Left forelimb (tissue), 1 donor: ENCODE measurements around the gene MVB12B.

Experiments used
- DNase-seq: peaks from one replicate; pipeline ENCODE4 v3.0.0-alpha.2; 2018; ENCODE audit warnings: low spot score

The MVB12B gene

GRCh38 chr9:126429190-126429589, 102.6 kb downstream of the MVB12B start:
- DNase-seq = peak; percentile 8

DNA sequence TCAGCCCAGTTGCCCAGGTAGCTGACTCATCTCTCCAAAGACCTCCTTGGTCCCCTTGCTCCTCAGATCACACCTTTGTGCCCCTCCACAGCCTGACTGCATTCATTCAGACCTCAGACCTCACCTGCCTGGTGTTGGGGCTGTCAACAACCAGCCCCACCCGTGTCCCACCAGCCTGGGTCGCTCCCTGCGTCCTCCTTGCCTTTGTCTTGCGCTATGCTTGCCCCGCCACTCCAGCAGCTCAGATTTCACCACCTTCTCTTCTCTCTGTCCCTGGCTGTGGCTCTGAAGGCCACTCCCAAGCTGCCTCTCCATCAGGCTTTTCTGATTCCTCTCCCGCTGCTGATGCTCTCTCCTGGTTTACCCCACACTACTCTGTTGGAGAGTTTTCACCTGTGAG, 103.5 kb downstream of the MVB12B start:
- DNase-seq = no peak

GRCh38 chr9:126431077-126431742, 104.6 kb downstream of the MVB12B start:
- peak; percentile 6 for DNase-seq

DNA sequence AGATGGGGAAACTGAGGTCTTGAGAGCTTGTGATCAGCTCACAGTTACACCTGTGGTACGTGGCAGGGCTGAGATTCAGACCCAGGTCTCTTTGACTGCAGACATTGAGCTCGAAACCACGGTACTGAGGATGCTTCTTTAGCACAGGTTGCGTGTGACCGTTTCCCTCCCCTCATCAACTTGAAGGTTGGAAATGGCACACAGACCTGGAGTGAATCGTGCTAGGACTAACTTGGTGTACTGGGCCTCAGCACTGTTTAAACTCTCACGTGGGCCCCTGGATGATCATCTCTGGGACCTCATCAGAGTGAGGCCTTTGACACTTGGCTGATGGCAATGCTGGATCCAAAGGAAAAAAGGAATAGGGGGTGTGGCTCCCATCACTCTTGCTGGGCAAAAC, 106.0 kb downstream of the MVB12B start:
- no peak for DNase-seq

DNA sequence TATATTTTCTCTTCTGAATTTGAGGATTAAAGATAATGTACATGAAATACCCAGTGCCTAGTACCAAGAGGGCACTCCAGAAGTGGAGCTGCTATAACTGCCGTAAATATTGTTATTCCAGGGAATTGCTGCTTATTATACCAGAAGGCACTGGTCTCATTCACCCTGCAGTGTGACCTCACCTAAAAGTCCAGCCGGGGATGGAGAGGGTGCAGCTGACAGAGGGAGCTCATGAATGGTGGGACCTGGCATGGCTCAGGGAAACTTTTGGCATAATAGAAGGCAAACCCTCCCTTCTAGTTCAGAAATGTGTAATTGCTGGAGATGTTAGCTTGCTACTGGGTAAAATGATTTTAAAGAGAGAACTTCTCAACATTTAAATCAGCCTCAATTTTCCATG, 108.5 kb downstream of the MVB12B start:
- DNase-seq = peak; percentile 20

DNA sequence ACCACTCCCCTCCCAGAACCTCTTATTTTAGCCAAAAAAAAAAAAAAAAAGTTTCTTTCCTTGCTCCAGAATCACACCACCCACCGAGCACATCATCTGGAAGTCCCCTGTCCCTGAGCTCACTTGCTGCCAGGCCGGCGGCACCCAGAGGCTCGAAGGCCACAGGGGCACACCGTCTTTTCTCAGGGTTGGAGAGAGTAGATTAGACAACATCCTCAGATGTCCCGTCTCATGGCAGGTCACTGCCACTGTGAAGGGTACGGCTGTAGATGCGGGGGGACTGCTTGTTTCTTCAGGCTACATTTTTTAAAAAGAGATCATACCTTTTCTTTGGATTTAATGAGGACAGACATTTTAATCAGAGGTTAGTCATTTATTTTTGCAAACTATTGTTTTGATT, 109.0 kb downstream of the MVB12B start:
- peak; percentile 22 for DNase-seq

GRCh38 chr9:126436545-126437267, 110.1 kb downstream of the MVB12B start:
- DNase-seq = peak; percentile 34

GRCh38 chr9:126437268-126437666, 110.6 kb downstream of the MVB12B start:
- DNase-seq = no peak

DNA sequence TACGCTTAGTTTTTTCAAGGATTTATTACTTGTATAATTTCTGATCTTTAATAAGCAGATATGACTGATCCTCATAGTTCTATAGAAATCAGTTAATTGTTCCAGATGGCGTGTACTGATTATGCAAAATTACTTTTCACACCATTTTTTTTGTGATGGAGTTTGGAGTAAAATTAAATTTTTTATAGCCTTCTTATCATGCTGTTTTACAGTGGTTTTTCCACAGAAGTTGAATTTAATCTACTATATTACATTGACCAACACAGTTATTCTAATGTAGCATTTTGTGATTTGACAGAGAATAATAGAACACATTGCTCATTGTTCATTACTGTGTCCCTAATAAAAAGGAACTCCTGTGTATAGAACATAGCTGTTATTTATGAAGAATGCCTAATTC, 111.1 kb downstream of the MVB12B start:
- no peak for DNase-seq

DNA sequence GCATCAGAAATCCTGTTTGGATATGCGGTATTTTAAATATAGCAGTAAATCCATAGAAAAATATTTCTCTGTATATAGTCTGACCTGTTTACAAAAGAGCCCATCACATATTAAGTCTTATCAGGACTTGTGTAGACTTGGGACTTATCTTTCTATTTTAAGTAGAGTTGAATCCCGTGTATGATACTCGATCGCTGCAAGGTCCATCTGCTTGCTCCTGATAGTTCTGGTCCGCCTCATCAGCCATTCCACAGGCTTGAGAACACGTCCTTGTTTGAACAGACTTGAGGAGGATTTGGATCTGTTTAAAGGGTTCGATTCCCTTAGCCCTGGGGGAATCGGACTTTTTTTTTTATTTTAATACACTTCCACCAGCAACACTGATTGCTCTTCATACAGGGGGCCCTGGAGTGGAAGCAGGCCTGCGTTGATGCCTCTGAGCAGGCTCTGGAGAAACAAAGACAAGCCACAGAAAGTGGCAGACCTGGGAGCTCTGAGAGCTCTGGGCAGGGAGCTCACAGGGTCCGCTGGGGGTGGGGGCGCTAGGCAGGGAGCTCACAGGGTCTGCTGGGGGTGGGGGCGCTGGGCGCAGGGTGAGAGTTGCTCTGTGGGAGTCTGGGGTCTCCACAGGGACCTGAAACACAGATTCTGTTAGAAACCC, 112.2 kb downstream of the MVB12B start:
- DNase-seq = peak; percentile 44

DNA sequence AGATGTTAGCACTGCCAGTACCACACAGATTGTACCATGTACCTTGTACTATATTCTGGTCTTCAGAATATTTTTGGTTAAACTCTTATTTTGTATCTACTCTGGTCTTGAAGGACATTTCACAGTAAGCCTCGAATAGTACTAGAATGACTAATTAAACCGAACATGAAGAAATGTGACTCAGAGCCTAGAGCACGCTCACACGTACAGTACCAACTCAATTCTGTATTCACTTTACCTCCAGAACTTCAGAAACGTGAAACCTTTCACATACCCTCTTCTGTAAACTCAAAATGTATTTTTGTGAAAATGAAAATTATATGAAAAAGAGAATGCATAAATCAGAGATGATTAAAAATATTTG, 112.8 kb downstream of the MVB12B start:
- DNase-seq = no peak

- peak; percentile 23 for DNase-seq
Observed at GRCh38 chr9:126439883-126440653, 113.4 kb downstream of the MVB12B start.

GRCh38 chr9:126440940-126441339, 114.3 kb downstream of the MVB12B start:
- DNase-seq = peak; percentile 58

GRCh38 chr9:126442636-126443035, 116.0 kb downstream of the MVB12B start:
- no peak for DNase-seq

- DNase-seq = peak; percentile 11
Observed at GRCh38 chr9:126443144-126443543, 116.5 kb downstream of the MVB12B start.

GRCh38 chr9:126448136-126448535, 121.5 kb downstream of the MVB12B start:
- no peak for DNase-seq

- no peak for DNase-seq
Observed at GRCh38 chr9:126448865-126449577, 122.4 kb downstream of the MVB12B start.

- peak; percentile 46 for DNase-seq
Observed at GRCh38 chr9:126449725-126450667, 123.4 kb downstream of the MVB12B start.

DNA sequence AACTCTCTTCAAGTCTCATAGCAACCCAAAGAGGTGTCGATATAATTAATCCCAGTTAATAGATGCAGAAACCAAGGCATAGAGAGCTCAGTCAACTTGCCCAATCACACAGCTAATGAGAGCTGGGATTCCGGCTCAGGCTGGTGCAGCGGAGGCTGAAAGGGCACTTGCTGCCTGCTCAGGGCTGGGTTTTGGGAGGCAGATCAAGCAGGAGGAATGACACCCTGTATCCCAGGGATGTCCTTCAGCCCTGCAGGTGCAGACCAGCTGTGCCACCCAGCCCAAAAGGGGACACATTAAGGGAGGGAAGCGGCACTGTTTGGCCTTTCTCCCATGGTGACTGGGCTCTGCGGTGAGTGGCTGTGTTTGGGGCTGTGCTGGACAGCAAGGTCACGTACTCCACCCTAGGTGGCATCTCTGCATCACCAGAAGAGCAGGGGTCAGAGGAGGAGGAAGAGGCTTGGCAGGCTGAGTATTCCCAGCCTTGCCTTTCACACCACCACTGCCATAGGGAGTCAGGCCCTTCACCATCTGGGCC, 124.1 kb downstream of the MVB12B start:
- peak; percentile 22 for DNase-seq

GRCh38 chr9:126451316-126451885, 124.8 kb downstream of the MVB12B start:
- DNase-seq = peak; percentile 50
